OCI-LY7 (cell line): ENCODE results near the gene BPIFB3.

Experiments used
- CTCF ChIP-seq: fragments of 200-600 bp; sonication (generic); conservative IDR thresholded peaks from 2 replicates; pipeline ENCODE4 v1.5.1; 2014; ENCODE audit warnings: mild to moderate bottlenecking, antibody characterized with exemption, low read length, moderate library complexity, mixed read lengths
- EZH2phosphoT487 ChIP-seq: fragments of 200-600 bp; sonication (generic); IDR thresholded peaks from 2 replicates; pipeline ENCODE4 v1.6.1; 2018; ENCODE audit warnings: low read depth, borderline replicate concordance, mild to moderate bottlenecking, mixed run types, antibody characterized with exemption, low read length, moderate library complexity, mixed read lengths

- TF ChIP-seq CTCF (no peak), EZH2phosphoT487 (no peak)
Observed at GRCh38 chr20:33042983-33043730, 10.5 kb upstream of the BPIFB3 start.
